ENCODE data around the gene POLK. TPM values are rescaled to one million over a fixed set of nuclear protein-coding genes. Genes with fewer than 3 reads are reported as not detected.
"Not testable (repeated sequence)": the region's sequence is repeated elsewhere in the genome, so short reads cannot be mapped to it uniquely, and the experiment has no call there.

Gene POLK
- total RNA-seq, 1 donor from 2014 or later = 25.7 TPM

GRCh38 chr5:75491621-75492020, 20.1 kb upstream of the POLK start:
- TF ChIP-seq, protein P1, sequence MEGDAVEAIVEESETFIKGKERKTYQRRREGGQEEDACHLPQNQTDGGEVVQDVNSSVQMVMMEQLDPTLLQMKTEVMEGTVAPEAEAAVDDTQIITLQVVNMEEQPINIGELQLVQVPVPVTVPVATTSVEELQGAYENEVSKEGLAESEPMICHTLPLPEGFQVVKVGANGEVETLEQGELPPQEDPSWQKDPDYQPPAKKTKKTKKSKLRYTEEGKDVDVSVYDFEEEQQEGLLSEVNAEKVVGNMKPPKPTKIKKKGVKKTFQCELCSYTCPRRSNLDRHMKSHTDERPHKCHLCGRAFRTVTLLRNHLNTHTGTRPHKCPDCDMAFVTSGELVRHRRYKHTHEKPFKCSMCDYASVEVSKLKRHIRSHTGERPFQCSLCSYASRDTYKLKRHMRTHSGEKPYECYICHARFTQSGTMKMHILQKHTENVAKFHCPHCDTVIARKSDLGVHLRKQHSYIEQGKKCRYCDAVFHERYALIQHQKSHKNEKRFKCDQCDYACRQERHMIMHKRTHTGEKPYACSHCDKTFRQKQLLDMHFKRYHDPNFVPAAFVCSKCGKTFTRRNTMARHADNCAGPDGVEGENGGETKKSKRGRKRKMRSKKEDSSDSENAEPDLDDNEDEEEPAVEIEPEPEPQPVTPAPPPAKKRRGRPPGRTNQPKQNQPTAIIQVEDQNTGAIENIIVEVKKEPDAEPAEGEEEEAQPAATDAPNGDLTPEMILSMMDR (conservative IDR thresholded peaks at IDR 0.05; ENCODE audit: low read depth, low read length) = no peak
- no peak overlapping the region for H3K4me3 ChIP-seq (ENCODE audit: low read depth, low read length)
- no peak for DNase-seq (ENCODE audit: low read depth)

DNA sequence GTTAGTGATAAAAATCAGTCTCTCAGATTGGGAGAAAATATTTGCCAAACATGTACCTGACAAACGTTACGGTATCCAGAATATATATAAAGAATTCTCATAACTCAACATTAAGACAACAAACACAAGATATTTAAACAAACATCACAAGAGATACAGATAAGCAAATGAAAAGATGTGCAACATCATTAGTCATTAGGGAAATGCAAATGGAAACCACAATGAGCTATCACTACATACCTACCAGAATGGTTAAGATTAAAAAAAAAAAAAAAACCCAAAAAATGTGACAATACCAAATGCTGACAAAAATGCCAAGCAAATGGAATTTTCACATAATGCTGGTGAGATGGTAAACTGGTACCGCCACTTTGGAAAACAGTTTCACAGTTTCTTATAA, 15.7 kb upstream of the POLK start:
- DNase-seq (ENCODE audit: low read depth) = no peak
- H3K4me3 ChIP-seq (ENCODE audit: low read depth, low read length) = no peak overlapping the region
- TF ChIP-seq, protein P1 (conservative IDR thresholded peaks at IDR 0.05; ENCODE audit: low read depth, low read length) = no peak

DNA sequence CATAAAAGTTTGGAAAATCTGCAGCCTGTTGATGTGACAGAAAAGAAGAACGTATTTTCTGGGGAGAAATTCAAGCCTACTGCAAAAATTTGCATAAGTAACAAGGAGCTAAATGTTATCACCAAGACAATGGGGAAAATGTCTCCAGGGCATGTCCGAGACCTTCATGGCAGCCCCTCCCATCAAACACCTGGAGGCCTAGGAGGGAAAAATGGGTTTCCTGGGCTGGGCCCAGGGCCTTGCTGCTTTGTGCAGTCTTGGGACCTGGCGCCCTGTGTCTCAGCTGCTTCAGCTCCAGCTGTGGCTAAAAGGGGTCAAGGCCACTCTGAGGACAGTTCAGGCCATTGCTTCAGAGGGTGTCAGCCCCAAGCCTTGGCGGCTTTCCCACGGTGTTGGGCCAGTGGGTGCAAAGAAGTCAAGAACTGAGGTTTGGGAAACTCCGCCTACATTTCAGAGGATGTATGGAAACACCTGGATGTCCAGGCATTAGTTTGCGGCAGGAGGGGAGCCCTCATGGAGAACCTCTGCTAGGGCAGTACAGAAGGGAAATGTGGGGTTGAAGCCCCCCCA, 13.4 kb upstream of the POLK start:
- no peak for DNase-seq (ENCODE audit: low read depth)
- TF ChIP-seq, protein P1 (conservative IDR thresholded peaks at IDR 0.05; ENCODE audit: low read depth, low read length) = no peak
- H3K4me3 ChIP-seq (ENCODE audit: low read depth, low read length) = no peak overlapping the region

- DNase-seq (ENCODE audit: low read depth); H3K4me3 ChIP-seq (ENCODE audit: low read depth, low read length): not testable (repeated sequence)
Observed at GRCh38 chr5:75498875-75499274, 12.8 kb upstream of the POLK start.

- DNase-seq (ENCODE audit: low read depth); H3K4me3 ChIP-seq (ENCODE audit: low read depth, low read length): not testable (repeated sequence)
Observed at GRCh38 chr5:75505112-75505511, 6.6 kb upstream of the POLK start.

DNA sequence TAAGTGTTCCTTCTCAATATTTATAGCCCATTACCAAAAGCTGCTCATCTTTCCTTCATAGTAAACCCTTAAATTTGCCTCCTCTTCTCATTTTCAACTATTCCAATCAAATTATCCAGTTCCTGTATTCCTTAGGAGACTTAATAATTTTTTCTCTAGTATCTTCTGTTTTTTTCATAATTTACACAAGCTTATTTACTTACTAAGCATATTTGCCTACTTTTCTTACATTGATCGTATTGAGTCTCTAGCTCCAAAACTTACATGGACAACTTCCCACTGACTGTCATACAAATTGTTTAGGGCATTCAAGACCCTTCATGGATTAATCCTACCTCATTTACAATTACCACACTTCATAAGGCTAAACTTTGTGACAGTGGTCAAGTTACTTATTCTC, 3.9 kb upstream of the POLK start:
- DNase-seq (ENCODE audit: low read depth) = no peak
- no peak overlapping the region for H3K4me3 ChIP-seq (ENCODE audit: low read depth, low read length)
- TF ChIP-seq, protein P1 (conservative IDR thresholded peaks at IDR 0.05; ENCODE audit: low read depth, low read length) = no peak

DNA sequence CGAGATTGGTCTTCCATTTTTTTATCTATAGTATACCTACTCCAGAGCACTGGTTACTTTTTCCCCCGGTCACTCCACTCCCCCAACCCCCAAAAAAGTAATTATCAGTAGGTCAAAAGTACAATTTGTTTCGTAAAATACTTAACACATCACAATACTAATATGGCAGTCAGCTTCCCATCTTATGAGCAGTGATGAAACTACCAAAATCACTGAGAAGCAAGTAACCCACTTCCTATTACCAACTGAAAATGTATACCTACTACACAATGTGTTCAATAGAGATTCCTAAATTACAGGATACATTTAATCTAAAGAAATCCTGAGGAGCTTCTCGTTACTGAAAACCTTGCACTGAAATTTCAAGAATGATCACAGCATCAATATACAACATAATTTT, 2.1 kb upstream of the POLK start:
- H3K4me3 ChIP-seq (ENCODE audit: low read depth, low read length) = peak overlapping the region; percentile 75
- no peak for DNase-seq (ENCODE audit: low read depth)
- TF ChIP-seq, protein P1 (conservative IDR thresholded peaks at IDR 0.05; ENCODE audit: low read depth, low read length) = no peak

GRCh38 chr5:75509956-75510355, 1.7 kb upstream of the POLK start:
- H3K4me3 ChIP-seq (ENCODE audit: low read depth, low read length) = peak overlapping the region; percentile 75
- no peak for DNase-seq (ENCODE audit: low read depth)
- TF ChIP-seq, protein P1 (conservative IDR thresholded peaks at IDR 0.05; ENCODE audit: low read depth, low read length) = no peak

Data from epithelial cell of proximal tubule (primary cell).